ENCODE measurements around the gene FOLR2. TPM values are rescaled to one million over a fixed set of nuclear protein-coding genes. Genes with fewer than 3 reads are reported as not detected.

The FOLR2 gene
- total RNA-seq, 5 donors from 2014 or later (not counting 1 experiment from before 2014, with no cell fraction given) = not detected

DNA sequence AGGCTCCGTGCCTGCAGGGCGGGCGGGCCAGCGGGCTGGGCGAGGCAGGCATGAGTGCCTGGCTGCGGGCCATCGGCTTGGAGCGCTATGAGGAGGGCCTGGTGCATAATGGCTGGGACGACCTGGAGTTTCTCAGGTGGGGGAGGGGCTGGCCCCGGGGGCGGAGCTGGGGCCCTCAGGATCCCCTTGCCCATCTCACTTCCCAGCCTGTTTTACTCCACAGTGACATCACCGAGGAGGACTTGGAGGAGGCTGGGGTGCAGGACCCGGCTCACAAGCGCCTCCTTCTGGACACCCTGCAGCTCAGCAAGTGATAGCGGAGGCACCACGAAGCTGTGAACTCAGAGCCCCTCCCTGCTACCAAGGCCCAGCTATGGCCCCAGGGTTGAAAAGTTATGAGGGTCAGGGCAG lies 21.5 kb downstream of the FOLR2 start:
- DNase-seq (peak in 17 of 35 experiments; percentile 17 to 65 (median 34)), ATAC-seq (replicated peaks in 1 of 4) (peak; percentile 53 to 63 (median 54))
- H3K9me3 ChIP-seq = no peaks in the 10 kb centered on the region
- WGBS (ENCODE audit: insufficient coverage) = 70% methylated on average over 10 of the region's 16 CpGs
- peaks cover 5 to 43% of the 10 kb centered on the region in 2 experiments for H3K27me3 ChIP-seq (replicated peaks in 1 of 2; ENCODE audit: control insufficient read depth in 2 of 2, extremely low read depth in 1 of 2, insufficient read depth in 2 of 2, low read length in 1 of 2)
- no peak overlapping the region for H3K4me3 ChIP-seq (ENCODE audit: control insufficient read depth in 1 of 2, extremely low read depth in 1 of 2, low read length in 1 of 2)
- peaks cover 0 to 19% of the 10 kb centered on the region in 2 experiments for H3K4me1 ChIP-seq (ENCODE audit: control insufficient read depth in 1 of 2, extremely low read depth in 1 of 2, insufficient read depth in 2 of 2, low read length in 2 of 2)
- CTCF ChIA-PET = interaction anchor here in 1 of 2 donors (0.9 to 1.0 kb wide), 2 partner anchors 15 to 55 kb away, joined by 3 to 5 read pairs; no protein-coding TSS in a partner anchor
- Mint-ChIP-seq H3K4me1 (peaks cover 23 to 27% (median 25%) of the 10 kb centered on the region in 3 donors), H3K9me3 (no peaks in the 10 kb centered on the region), H3K27me3 (peaks cover 31 to 36% of the 10 kb centered on the region in 2 donors), H3K27ac (no peak overlapping the region), H3K4me3 (no peak overlapping the region), H3K36me3 (peaks cover 10% of the 10 kb centered on the region)
- H3K27ac ChIP-seq (ENCODE audit: low read length) = no peak overlapping the region
- peaks cover 2 to 36% of the 10 kb centered on the region in 2 donors for H3K36me3 ChIP-seq (ENCODE audit: control insufficient read depth in 2 of 2, extremely low read depth in 1 of 2, insufficient read depth in 1 of 2, low read length in 1 of 2)
- POLR2A ChIA-PET = interaction anchor here in 1 of 2 donors (1.0 kb wide), 1 partner anchor 15 kb away, joined by 5 read pairs; no protein-coding TSS in a partner anchor

DNA sequence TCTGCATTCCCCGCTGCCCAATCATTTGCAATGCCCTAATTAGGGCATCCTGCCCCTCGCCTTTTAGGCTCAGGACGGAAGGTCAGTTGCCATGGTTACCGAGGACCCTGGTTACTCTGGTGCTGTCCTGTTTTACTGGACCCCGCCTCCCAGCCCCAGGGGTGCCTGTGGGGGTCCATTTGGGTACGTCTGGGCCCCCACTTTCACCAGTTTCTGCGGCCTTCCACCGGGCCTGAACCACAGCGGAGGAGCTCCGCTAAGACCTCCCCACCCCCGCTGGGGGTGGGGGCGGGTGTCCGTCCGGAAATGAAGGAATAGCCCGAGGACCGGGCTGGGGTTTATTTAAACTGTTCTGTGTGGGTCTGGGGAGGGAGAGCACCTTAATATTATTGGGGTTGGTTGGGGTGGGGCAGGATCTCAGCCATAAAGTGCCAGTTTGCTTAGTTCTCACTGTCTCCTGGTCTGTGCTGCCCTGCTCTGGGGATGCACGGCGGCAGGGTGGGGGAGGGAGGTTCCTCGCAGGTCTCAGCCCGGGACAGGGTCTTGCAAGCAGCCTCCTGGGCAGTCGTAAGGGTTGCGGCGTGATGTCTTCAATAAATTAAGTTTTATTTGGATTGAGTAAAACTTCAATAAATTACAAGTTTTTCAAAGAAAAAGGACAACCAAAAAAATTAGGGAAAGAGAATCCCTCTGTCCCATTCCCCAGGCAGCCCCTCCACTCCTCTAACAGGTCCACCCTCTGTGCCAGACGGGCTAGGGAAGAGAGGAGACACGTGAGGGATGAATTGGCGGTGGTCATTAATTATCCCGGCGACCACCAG lies 22.1 kb downstream of the FOLR2 start:
- peaks cover 0 to 22% of the 10 kb centered on the region in 2 experiments for H3K4me1 ChIP-seq (ENCODE audit: control insufficient read depth in 1 of 2, extremely low read depth in 1 of 2, insufficient read depth in 2 of 2, low read length in 2 of 2)
- H3K36me3 ChIP-seq (ENCODE audit: control insufficient read depth in 2 of 2, extremely low read depth in 1 of 2, insufficient read depth in 1 of 2, low read length in 1 of 2) = peaks cover 2 to 31% of the 10 kb centered on the region in 2 donors
- no peak overlapping the region for H3K4me3 ChIP-seq (ENCODE audit: control insufficient read depth in 1 of 2, extremely low read depth in 1 of 2, low read length in 1 of 2)
- no peak for DNase-seq
- no peak overlapping the region for H3K27ac Mint-ChIP-seq
- peaks cover 36 to 41% of the 10 kb centered on the region in 2 donors for H3K27me3 Mint-ChIP-seq
- H3K36me3 Mint-ChIP-seq = peaks cover 7% of the 10 kb centered on the region
- CTCF ChIA-PET = interaction anchor here in 1 of 2 donors (0.9 to 1.0 kb wide), 2 partner anchors 16 to 55 kb away, joined by 3 to 5 read pairs; no protein-coding TSS in a partner anchor
- no peaks in the 10 kb centered on the region for H3K9me3 ChIP-seq
- H3K27ac ChIP-seq (ENCODE audit: low read length) = no peak overlapping the region
- 94% methylated on average over 6 of the region's 28 CpGs for WGBS (ENCODE audit: insufficient coverage)
- POLR2A ChIA-PET = interaction anchor here in 1 of 2 donors (1.0 kb wide), 1 partner anchor 15 kb away, joined by 5 read pairs; no protein-coding TSS in a partner anchor
- peak overlapping the region in 1 of 3 donors; percentile 63 for H3K4me3 Mint-ChIP-seq
- peaks cover 5 to 50% of the 10 kb centered on the region in 2 experiments for H3K27me3 ChIP-seq (replicated peaks in 1 of 2; ENCODE audit: control insufficient read depth in 2 of 2, extremely low read depth in 1 of 2, insufficient read depth in 2 of 2, low read length in 1 of 2)
- peaks cover 27 to 31% (median 30%) of the 10 kb centered on the region in 3 donors for H3K4me1 Mint-ChIP-seq
- no peaks in the 10 kb centered on the region for H3K9me3 Mint-ChIP-seq
- ATAC-seq (replicated peaks in 1 of 4) = no peak

DNA sequence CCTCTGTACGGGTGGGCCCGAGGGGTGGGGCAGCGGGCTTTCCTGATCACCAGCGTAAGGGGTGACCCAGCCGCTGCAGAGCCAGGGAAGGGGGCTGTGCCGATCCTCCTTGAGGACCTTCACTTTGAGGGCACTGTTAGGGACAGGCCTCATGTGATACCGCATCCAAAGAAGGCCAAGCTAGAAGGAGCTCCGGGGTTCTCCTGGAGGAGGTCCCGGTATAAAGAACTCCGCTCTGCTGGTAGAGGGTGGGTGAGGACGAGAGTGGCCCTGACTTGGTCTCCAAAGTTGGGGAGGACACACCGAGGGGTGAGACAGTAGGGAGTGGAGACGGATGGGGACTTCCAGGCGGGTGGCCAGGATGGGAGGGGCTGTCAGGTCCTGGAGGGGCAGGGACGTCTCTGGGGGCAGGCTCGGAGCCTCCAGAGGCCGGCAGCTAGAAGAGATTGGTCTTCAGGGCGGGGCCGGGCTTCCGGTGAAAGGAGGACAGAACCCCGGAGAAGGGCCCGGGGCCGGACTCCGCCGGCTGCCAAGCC lies 22.8 kb downstream of the FOLR2 start:
- H3K4me3 Mint-ChIP-seq = peak overlapping the region in 1 of 3 donors; percentile 63
- H3K36me3 Mint-ChIP-seq = peaks cover 6% of the 10 kb centered on the region
- no peaks in the 10 kb centered on the region for H3K9me3 Mint-ChIP-seq
- H3K4me1 Mint-ChIP-seq = peaks cover 26 to 31% (median 31%) of the 10 kb centered on the region in 3 donors
- DNase-seq (no peak), ATAC-seq (replicated peaks in 1 of 4) (peak in 2 of 4 experiments; percentile 8 to 9)
- peaks cover 5 to 54% of the 10 kb centered on the region in 2 experiments for H3K27me3 ChIP-seq (replicated peaks in 1 of 2; ENCODE audit: control insufficient read depth in 2 of 2, extremely low read depth in 1 of 2, insufficient read depth in 2 of 2, low read length in 1 of 2)
- peaks cover 0 to 25% of the 10 kb centered on the region in 2 experiments for H3K4me1 ChIP-seq (ENCODE audit: control insufficient read depth in 1 of 2, extremely low read depth in 1 of 2, insufficient read depth in 2 of 2, low read length in 2 of 2)
- H3K4me3 ChIP-seq (ENCODE audit: control insufficient read depth in 1 of 2, extremely low read depth in 1 of 2, low read length in 1 of 2) = no peak overlapping the region
- peaks cover 2 to 24% of the 10 kb centered on the region in 2 donors for H3K36me3 ChIP-seq (ENCODE audit: control insufficient read depth in 2 of 2, extremely low read depth in 1 of 2, insufficient read depth in 1 of 2, low read length in 1 of 2)
- ChIA-PET POLR2A (no interaction called here), CTCF (no interaction called here)
- WGBS (ENCODE audit: insufficient coverage) = 20% methylated on average over 17 of the region's 25 CpGs
- no peaks in the 10 kb centered on the region for H3K9me3 ChIP-seq
- H3K27ac Mint-ChIP-seq = no peak overlapping the region
- no peak overlapping the region for H3K27ac ChIP-seq (ENCODE audit: low read length)
- peaks cover 37 to 42% of the 10 kb centered on the region in 2 donors for H3K27me3 Mint-ChIP-seq

DNA sequence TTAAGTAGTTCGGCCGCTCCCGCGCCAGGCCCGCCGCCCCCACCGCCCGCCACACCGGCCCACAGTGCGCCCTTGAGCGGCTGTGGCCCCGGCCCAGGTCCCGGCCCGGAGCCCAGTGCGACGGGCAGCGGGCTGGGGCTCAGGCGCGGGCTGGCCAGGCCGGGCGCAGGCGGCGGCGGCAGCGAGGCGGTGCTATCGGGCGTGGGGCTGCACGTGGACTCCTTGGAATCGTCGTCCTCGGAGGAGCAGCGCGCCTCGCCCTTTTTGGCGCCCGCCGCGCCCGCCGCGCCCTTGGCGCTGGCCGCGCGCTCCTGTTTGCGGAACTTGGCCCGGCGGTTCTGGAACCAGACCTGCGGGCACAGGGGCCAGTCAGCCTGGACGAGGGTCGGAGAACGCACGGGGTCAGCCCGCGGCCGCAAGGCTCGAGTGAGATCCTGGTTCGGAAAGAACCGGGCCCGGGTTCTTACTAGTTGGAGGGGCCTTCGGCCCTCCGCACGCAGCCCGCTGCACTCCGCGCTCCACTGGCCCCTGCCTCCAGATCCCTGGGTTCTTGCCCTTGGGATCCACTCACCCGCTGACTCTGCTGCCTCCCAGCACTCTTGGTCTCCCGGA lies 23.4 kb downstream of the FOLR2 start:
- Mint-ChIP-seq H3K9me3 (no peaks in the 10 kb centered on the region), H3K4me1 (peaks cover 31 to 37% (median 36%) of the 10 kb centered on the region in 3 donors), H3K36me3 (peaks cover 6% of the 10 kb centered on the region), H3K27ac (no peak overlapping the region), H3K4me3 (peak overlapping the region; percentile 55 to 77 (median 72)), H3K27me3 (peaks cover 42 to 48% of the 10 kb centered on the region in 2 donors)
- ChIA-PET POLR2A (no interaction called here), CTCF (no interaction called here)
- H3K4me3 ChIP-seq (ENCODE audit: control insufficient read depth in 1 of 2, extremely low read depth in 1 of 2, low read length in 1 of 2) = no peak overlapping the region
- no peak overlapping the region for H3K27ac ChIP-seq (ENCODE audit: low read length)
- peaks cover 0 to 30% of the 10 kb centered on the region in 2 experiments for H3K4me1 ChIP-seq (ENCODE audit: control insufficient read depth in 1 of 2, extremely low read depth in 1 of 2, insufficient read depth in 2 of 2, low read length in 2 of 2)
- ATAC-seq (replicated peaks in 1 of 4) (peak in 2 of 4 experiments; percentile 11 to 18), DNase-seq (no peak)
- WGBS (ENCODE audit: insufficient coverage) = 6% methylated on average over 68 of the region's 69 CpGs
- H3K9me3 ChIP-seq = no peaks in the 10 kb centered on the region
- peaks cover 0 to 18% of the 10 kb centered on the region in 2 donors for H3K36me3 ChIP-seq (ENCODE audit: control insufficient read depth in 2 of 2, extremely low read depth in 1 of 2, insufficient read depth in 1 of 2, low read length in 1 of 2)
- H3K27me3 ChIP-seq (replicated peaks in 1 of 2; ENCODE audit: control insufficient read depth in 2 of 2, extremely low read depth in 1 of 2, insufficient read depth in 2 of 2, low read length in 1 of 2) = peaks cover 5 to 60% of the 10 kb centered on the region in 2 experiments

DNA sequence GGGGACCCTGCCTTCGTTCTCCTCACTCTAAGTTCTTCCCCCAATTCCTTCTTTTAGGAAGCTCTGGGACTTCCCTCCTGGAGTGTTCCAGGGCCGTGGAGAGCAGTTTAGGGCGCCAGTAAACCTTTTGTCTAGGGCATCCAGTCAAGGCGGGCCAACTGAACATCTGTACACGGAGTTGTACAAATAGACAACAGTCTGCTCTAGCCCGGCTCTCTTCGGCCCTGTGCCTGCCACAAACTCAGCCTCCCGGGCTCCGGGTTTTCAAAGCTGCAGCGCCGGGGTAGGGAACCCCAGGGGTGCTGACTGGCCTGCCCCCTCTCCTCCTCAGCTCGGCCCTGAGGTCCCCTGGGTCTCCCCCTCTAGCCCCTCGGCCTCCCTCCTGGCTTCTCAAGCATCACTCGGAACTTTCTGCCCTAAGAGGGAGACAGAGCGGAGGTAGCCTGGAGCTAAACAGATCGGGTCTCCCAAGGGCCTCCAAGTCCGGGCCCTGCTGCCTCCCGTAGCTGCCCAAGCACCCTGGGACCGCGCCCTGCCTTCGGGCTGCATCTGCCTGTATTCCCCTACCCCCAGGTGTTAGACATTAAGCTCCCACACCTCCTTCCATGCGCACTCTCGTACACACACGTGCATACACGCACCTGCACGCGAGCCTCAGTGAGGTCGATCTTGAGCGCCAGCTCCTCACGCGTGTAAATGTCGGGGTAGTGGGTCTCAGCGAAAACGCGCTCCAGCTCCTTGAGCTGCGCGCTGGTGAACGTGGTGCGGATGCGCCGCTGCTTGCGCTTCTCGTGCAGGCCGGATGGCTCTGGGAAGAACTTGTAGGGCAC lies 24.1 kb downstream of the FOLR2 start:
- H3K36me3 Mint-ChIP-seq = peaks cover 6% of the 10 kb centered on the region
- H3K27ac ChIP-seq (ENCODE audit: low read length) = no peak overlapping the region
- H3K36me3 ChIP-seq (ENCODE audit: control insufficient read depth in 2 of 2, extremely low read depth in 1 of 2, insufficient read depth in 1 of 2, low read length in 1 of 2) = peaks cover 0 to 11% of the 10 kb centered on the region in 2 donors
- H3K9me3 ChIP-seq = no peaks in the 10 kb centered on the region
- ATAC-seq (replicated peaks in 1 of 4) = peak in 2 of 4 experiments; percentile 5 to 42
- peak overlapping the region; percentile 55 to 77 (median 72) for H3K4me3 Mint-ChIP-seq
- no peak overlapping the region for H3K27ac Mint-ChIP-seq
- peaks cover 31 to 39% (median 36%) of the 10 kb centered on the region in 3 donors for H3K4me1 Mint-ChIP-seq
- H3K27me3 Mint-ChIP-seq = peaks cover 43 to 48% of the 10 kb centered on the region in 2 donors
- WGBS (ENCODE audit: insufficient coverage) = 8% methylated on average over 43 of the region's 44 CpGs
- ChIA-PET POLR2A (no interaction called here), CTCF (interaction anchor here (0.6 to 1.0 kb wide), 2 partner anchors 15 to 30 kb away, joined by 3 read pairs; no protein-coding TSS in a partner anchor)
- DNase-seq = peak in 2 of 35 experiments; percentile 22 to 28
- H3K9me3 Mint-ChIP-seq = no peaks in the 10 kb centered on the region
- H3K27me3 ChIP-seq (replicated peaks in 1 of 2; ENCODE audit: control insufficient read depth in 2 of 2, extremely low read depth in 1 of 2, insufficient read depth in 2 of 2, low read length in 1 of 2) = peaks cover 8 to 67% of the 10 kb centered on the region in 2 experiments
- peaks cover 0 to 30% of the 10 kb centered on the region in 2 experiments for H3K4me1 ChIP-seq (ENCODE audit: control insufficient read depth in 1 of 2, extremely low read depth in 1 of 2, insufficient read depth in 2 of 2, low read length in 2 of 2)
- H3K4me3 ChIP-seq (ENCODE audit: control insufficient read depth in 1 of 2, extremely low read depth in 1 of 2, low read length in 1 of 2) = peak overlapping the region in 1 of 2 donors; percentile 32

Measured in T-cell (primary cell).